GM21717 (cell line): ENCODE results near the gene OTOG.

Source experiments
- ATAC-seq: cut with Tn5 transposase; IDR thresholded peaks from one replicate; pipeline ENCODE4 v1.9.1; 2021; ENCODE audit warnings: mild to moderate bottlenecking, moderate library complexity; ENCODE audit not compliant: unreplicated experiment

The OTOG gene

GRCh38 chr11:17602105-17603001, 55.3 kb downstream of the OTOG start:
- no peak for ATAC-seq

- ATAC-seq, result no peak
Measured at GRCh38 chr11:17603056-17603825, 56.2 kb downstream of the OTOG start.

DNA sequence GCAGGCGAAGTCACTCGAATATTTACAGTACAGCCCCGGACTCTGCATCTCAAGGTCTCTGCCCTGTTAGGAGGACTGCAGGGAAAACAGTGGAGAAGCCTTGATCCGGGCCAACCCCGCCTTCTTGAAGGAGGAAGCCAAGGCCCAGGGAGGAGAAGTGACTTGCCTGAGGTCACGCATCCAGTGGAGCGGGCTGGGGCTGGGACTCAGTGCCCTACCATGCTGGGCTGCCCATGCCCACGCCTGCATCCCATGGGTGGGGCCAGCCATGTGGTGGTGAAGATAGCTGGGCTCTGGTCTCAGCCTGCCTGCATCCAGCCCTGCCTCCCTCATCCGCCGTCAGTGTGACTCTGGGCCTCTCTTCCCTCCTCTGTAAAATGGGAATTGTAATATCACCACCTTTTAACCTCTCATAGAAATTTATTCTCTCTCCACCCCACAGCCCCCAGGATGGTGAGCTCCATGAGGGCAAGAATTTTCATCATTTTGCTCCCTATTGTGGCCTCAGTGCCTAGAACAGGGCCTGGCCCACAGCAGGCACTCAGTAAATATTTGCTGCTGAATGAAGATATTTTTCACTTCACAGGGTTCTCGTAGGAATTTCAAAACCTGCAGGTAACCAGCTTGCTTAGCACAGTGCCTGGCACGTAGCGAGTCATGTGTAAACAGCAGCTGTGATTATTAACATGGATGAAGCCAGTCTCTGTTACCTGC, 57.3 kb downstream of the OTOG start:
- ATAC-seq, result no peak

- ATAC-seq, result no peak
Measured at GRCh38 chr11:17604915-17605233, 57.8 kb downstream of the OTOG start.

DNA sequence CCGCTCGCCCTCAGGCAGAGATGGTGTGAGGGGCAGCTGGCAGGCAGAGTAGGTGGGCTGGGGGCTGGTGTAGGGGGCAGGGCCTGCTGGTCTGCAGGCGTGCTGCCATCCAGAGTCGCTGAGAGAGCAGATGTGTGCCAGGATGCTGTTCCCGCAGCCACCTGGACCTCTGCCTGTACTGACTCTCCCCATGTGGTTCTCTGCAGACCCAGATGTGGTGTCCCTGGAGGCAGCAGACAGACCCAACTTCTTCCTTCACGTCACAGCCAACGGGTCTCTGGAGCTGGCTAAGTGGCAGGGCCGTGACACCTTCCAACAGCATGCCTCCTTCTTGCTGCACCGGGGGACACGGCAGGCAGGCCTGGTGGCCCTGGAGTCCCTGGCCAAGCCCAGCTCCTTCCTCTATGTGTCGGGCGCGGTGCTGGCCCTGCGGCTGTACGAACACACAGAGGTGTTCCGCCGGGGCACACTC, 58.6 kb downstream of the OTOG start:
- ATAC-seq, result no peak

GRCh38 chr11:17606233-17607082, 59.4 kb downstream of the OTOG start:
- no peak for ATAC-seq

DNA sequence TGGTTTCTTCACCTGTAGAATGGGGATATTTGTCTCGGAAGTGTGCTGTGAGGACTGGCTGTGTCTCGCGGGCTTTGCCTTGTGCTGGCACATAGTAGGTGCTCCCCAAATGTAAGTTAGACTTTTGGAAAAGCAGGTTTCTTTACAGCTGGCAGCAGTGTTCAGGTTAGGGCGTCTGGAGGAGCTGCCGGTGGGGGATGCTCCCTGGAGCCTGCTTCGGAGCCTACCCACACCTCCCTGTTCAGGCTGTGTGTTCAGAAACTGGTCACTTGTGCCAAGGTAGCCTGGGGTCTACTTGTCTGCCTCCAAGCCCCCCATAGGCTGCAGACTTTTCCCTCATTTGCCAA, 60.0 kb downstream of the OTOG start:
- ATAC-seq, result no peak

GRCh38 chr11:17607591-17608570, 60.8 kb downstream of the OTOG start:
- ATAC-seq, result no peak

DNA sequence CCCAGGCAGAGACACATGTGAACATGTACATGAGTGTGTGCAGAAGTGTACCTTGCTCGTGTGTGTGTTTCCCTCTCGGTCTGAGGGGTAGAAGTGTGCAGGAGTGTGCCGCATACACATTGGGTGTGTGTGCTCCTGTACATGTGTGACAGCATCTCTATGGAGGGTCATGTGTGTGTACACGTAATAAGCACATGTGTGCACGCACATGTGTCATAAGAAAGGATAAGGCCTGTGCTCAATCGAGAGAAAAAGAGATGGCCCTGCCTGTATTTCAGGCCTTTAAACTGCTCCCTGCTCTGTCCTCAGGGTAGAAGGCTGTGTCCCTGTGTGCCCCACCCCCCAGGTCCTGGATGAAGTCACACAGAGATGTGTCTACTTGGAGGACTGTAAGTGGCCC, 61.8 kb downstream of the OTOG start:
- ATAC-seq, result no peak

- no peak for ATAC-seq
Measured at GRCh38 chr11:17609291-17610084, 62.4 kb downstream of the OTOG start.

- ATAC-seq, result no peak
Measured at GRCh38 chr11:17610085-17610894, 63.2 kb downstream of the OTOG start.

GRCh38 chr11:17611049-17611448, 64.0 kb downstream of the OTOG start:
- no peak for ATAC-seq

DNA sequence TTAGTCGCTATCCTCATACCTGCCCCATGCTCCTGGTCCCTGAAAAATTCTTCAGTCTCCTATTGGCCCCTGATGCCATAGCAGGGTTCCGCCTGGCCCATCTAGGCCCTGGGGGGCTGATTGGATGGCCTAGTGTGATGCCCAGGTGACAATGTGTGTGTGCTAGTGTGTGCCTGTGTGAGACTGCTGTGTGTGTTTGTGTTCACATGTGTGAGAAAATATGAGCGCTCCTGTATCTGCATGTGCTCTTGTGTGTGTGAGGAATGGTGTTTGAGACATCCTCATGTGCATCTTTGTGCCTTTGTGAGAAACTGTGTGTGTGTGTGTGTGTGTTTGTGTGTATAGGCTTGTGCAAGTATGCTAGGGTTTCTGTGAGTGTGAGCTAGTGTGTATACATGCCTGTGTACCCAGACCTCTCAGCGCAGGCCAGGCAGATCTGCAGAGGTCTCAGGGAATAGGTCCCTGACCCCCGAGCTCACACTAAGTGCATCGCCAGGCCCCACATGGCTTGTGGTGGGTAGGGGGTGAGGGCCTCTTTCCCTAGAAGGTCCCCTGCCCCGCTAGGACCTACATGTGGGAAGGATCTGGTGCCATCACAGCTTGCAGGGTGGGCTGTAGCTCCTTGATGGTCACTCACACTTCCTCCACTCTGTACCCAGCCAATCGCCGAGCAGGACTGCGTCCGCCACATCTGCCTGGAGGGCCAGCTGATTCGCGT, 64.6 kb downstream of the OTOG start:
- ATAC-seq, result no peak

DNA sequence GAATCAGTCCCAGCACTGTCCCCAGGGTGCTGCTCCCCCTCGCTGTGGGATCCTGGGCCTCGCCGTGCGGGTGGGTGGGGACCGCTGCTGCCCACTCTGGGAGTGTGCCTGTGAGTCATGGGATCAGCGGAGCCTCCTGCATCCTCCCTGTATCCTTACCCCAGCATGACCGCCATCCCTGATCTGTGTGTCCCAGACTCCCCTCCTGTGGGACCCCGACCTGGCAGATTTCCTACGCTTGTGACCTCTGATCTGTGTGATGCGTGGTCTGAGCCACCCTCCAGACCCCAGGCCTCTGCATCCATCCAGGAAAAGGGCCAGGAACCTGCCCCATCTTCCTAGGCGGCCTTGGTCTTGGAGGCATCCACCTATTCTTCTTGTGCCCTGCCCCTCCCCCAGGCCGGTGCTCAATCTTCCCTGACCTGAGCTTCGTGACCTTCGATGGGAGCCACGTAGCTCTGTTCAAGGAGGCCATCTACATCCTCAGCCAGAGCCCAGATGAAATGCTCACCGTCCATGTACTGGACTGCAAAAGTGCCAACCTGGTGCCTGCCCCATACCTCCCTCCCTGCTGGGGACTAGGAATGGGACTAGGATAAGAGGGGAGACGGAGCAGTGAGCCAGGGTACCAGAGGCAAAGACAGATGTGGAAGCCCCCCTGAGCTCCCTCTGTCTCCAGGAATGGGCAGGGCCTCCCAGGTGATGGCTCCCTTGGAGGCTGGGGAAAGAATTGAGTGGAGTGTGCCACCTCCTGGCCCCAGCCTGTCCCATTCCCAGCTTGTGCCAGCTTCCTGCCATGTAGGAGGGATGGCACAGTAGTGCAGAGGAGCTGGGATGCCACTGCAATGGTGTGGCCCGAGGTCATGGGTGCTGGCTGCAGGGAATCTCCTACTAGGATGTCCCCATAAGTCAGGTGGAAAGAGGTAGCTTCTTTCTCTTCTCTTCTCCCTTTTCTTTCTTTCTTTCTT, 65.4 kb downstream of the OTOG start:
- ATAC-seq, result no peak

DNA sequence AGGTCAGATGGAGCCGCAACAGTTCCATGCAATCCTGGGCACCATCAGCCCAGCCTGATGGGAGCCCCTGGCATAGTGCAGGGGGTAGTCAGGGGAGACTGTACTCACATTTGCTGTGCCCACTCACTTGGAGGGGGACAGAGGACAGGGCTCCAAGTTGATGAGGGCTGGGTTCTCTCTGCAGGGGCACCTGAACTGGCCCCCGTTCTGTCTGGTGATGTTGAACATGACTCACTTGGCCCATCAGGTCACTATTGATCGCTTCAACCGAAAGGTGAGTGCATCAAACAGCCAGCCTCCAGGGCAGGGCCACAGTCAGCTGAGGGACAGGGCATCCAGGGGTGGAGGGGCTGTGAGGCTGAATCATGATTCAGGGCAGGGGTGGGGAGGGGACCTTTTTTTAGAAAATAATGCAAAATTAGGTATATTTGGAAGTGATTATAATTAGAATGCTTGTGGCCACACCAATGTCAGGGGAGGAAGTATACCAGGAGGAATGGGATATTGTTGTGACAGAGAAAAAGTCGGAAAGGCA, 66.4 kb downstream of the OTOG start:
- no peak for ATAC-seq

- no peak for ATAC-seq
Measured at GRCh38 chr11:17613983-17614382, 66.9 kb downstream of the OTOG start.
